Esophagus squamous epithelium (tissue), 5 donors: ENCODE results near the gene C1QTNF2. TPM values are rescaled to one million over a fixed set of nuclear protein-coding genes. Genes with fewer than 3 reads are reported as not detected.

Experiments
- DNase-seq: peaks from one replicate; lab custom pipeline; 2025; lab: John Stamatoyannopoulos, UW
- H3K27ac ChIP-seq, 4 donors: fragments of 200-600 bp; sonication (generic); one replicate each; pipeline ENCODE4 v1.5.1; 2016 to 2019; ENCODE audit warnings: mild to moderate bottlenecking in 1 of 4
- H3K27me3 ChIP-seq, 4 donors: fragments of 200-600 bp; sonication (generic); 1 replicate in 3 of 4; 2 replicates in 1 of 4; pipeline versions ENCODE4 v1.5.1 to v1.6.0; 2017 to 2021; ENCODE audit warnings: antibody characterized with exemption in 1 of 4
- H3K36me3 ChIP-seq, 3 donors: fragments of 200-600 bp; sonication (generic); one replicate each; pipeline ENCODE4 v1.5.1; 2016 to 2019
- H3K4me1 ChIP-seq, 3 donors: fragments of 200-600 bp; sonication (generic); one replicate each; pipeline ENCODE4 v1.5.1; 2017 to 2019
- H3K4me3 ChIP-seq, 4 donors: fragments of 200-600 bp; sonication (generic); 1 replicate in 3 of 4; 2 replicates in 1 of 4; pipeline ENCODE4 v1.5.1; 2016 to 2019; ENCODE audit warnings: mild to moderate bottlenecking in 2 of 4, moderate library complexity in 1 of 4
- H3K9me3 ChIP-seq, 3 donors: fragments of 200-600 bp; sonication (generic); one replicate each; pipeline ENCODE4 v1.5.1; 2016 to 2019
- CTCF ChIP-seq, 6 experiments: fragments of 450-650 bp in 4 of 6; fragments of 200-600 bp in 2 of 6; sonication (generic) in 2 of 6; IDR thresholded peaks; one replicate each; pipeline ENCODE4 v1.5.1; 2016 to 2019; ENCODE audit warnings: antibody characterized with exemption in 6 of 6, mild to moderate bottlenecking in 4 of 6, moderate library complexity in 4 of 6
- POLR2A ChIP-seq, 4 donors: fragments of 450-650 bp; IDR thresholded peaks; one replicate each; pipeline ENCODE4 v1.6.1; 2017; ENCODE audit warnings: antibody characterized with exemption in 4 of 4, mild to moderate bottlenecking in 4 of 4, moderate library complexity in 3 of 4
- WGBS, 2 donors: methylation state at CpG; one replicate each; pipeline ENCODE4 v1.1.5; 2018; 5-methylcytosine and 5-hydroxymethylcytosine counted together
- intact Hi-C: fragments of 100-400 bp; cut with DNase I; formaldehyde crosslinking; loops from one replicate; pipeline ENCODE4 v1.15.0; 2022
- total RNA-seq, 4 donors: library from RNA; depleted of rRNA; stranded (reverse); fragments of >200 nt; gene quantifications; one replicate each; pipeline ENCODE4 v1.1.0, GENCODE V29; 2016
- donor health status: DM: yes; HTN: yes; CAD: no.

Gene C1QTNF2
- total RNA-seq, 4 donors from 2014 or later, result 0.23 to 0.95 (median 0.62) TPM

GRCh38 chr5:160390787-160391696 lies 20.6 kb upstream of the C1QTNF2 start:
- TF ChIP-seq CTCF (IDR thresholded peaks at IDR 0.05) (peak; percentile 21 to 57 (median 36)), POLR2A (IDR thresholded peaks at IDR 0.05) (no peak)
- Histone ChIP-seq H3K36me3 (no peaks in the 10 kb centered on the region), H3K27me3 (no peaks in the 10 kb centered on the region), H3K27ac (no peak overlapping the region), H3K4me1 (peaks cover 0 to 11% (median 0%) of the 10 kb centered on the region in 3 donors), H3K9me3 (peaks cover 0 to 13% (median 12%) of the 10 kb centered on the region in 3 donors), H3K4me3 (no peak overlapping the region)
- DNase-seq, result no peak
- intact Hi-C loops, result no loop called here
- 71 to 73% methylated on average over 5 to 8 of the region's 8 CpGs for WGBS, 2 donors

GRCh38 chr5:160387445-160387844 lies 17.0 kb upstream of the C1QTNF2 start:
- 90 to 95% methylated on average over 1 of the region's 1 CpG for WGBS, 2 donors
- TF ChIP-seq CTCF (IDR thresholded peaks at IDR 0.05) (no peak), POLR2A (IDR thresholded peaks at IDR 0.05) (no peak)
- intact Hi-C loops, result no loop called here
- Histone ChIP-seq H3K4me1 (no peaks in the 10 kb centered on the region), H3K4me3 (no peak overlapping the region), H3K36me3 (no peaks in the 10 kb centered on the region), H3K9me3 (peaks cover 0 to 13% (median 12%) of the 10 kb centered on the region in 3 donors), H3K27me3 (no peaks in the 10 kb centered on the region), H3K27ac (no peak overlapping the region)
- DNase-seq, result no peak

- intact Hi-C loops, result no loop called here
- H3K9me3 ChIP-seq, result peaks cover 0 to 13% (median 12%) of the 10 kb centered on the region in 3 donors
- H3K36me3 ChIP-seq, result no peaks in the 10 kb centered on the region
- no peaks in the 10 kb centered on the region for H3K4me1 ChIP-seq
- TF ChIP-seq CTCF (IDR thresholded peaks at IDR 0.05) (no peak), POLR2A (IDR thresholded peaks at IDR 0.05) (no peak)
- H3K4me3 ChIP-seq, result no peak overlapping the region
- H3K27ac ChIP-seq, result no peak overlapping the region
- DNase-seq, result no peak
- H3K27me3 ChIP-seq, result no peaks in the 10 kb centered on the region
Measured at GRCh38 chr5:160385496-160385895, 15.1 kb upstream of the C1QTNF2 start.

- Histone ChIP-seq H3K27me3 (no peaks in the 10 kb centered on the region), H3K36me3 (no peaks in the 10 kb centered on the region), H3K27ac (no peak overlapping the region), H3K9me3 (peaks cover 0 to 13% (median 12%) of the 10 kb centered on the region in 3 donors), H3K4me1 (no peaks in the 10 kb centered on the region), H3K4me3 (no peak overlapping the region)
- WGBS, 2 donors, result 100% methylated on average over 1 of the region's 1 CpG
- no peak for TF ChIP-seq CTCF (IDR thresholded peaks at IDR 0.05)
- TF ChIP-seq POLR2A (IDR thresholded peaks at IDR 0.05), result no peak
- intact Hi-C loops, result no loop called here
- no peak for DNase-seq
Measured at GRCh38 chr5:160384681-160385080, 14.3 kb upstream of the C1QTNF2 start.

GRCh38 chr5:160382346-160382745 lies 11.9 kb upstream of the C1QTNF2 start:
- H3K36me3 ChIP-seq, result no peaks in the 10 kb centered on the region

More at GRCh38 chr5:160382346-160382745, 11.9 kb upstream of the C1QTNF2 start:
- Histone ChIP-seq H3K27ac (no peak overlapping the region), H3K27me3 (no peaks in the 10 kb centered on the region), H3K4me3 (no peak overlapping the region), H3K4me1 (no peaks in the 10 kb centered on the region), H3K9me3 (peaks cover 0 to 5% (median 4%) of the 10 kb centered on the region in 3 donors)
- WGBS, 2 donors, result 50 to 54% methylated on average over 3 of the region's 3 CpGs
- DNase-seq, result no peak
- intact Hi-C loops, result no loop called here
- TF ChIP-seq CTCF (IDR thresholded peaks at IDR 0.05) (no peak), POLR2A (IDR thresholded peaks at IDR 0.05) (no peak)
